H1 (cell line): ENCODE results near the gene BAIAP2. TPM values are rescaled to one million over a fixed set of nuclear protein-coding genes. Genes with fewer than 3 reads are reported as not detected.

Source experiments
- CTCF ChIA-PET: fragments of 300-600 bp; sonication (Branson Sonifier 250); formaldehyde crosslinking; loops from one replicate; lab custom pipeline; 2021; ENCODE audit not compliant: partially characterized antibody; lab: Charles Lee
- POLR2A ChIA-PET: fragments of 300-600 bp; sonication (Branson Sonifier 250); formaldehyde crosslinking; loops from one replicate; lab custom pipeline; 2021; ENCODE audit warnings: inconsistent platforms; ENCODE audit not compliant: partially characterized antibody; lab: Charles Lee
- DNase-seq, 2 experiments: peaks; one replicate each; pipeline versions ENCODE4 v3.0.0 to v3.0.0-alpha.2; 2010 to 2022; ENCODE audit warnings: low spot score in 2 of 2, low read depth in 1 of 2, mixed read lengths in 1 of 2
- FAIRE-seq: peaks from 2 replicates; lab custom pipeline; 2011; peaks lifted over from hg19 to GRCh38; lab: Jason Lieb, UNC
- H2AFZ ChIP-seq: 2 replicates; pipeline ENCODE4 v1.8.1; 2012; ENCODE audit warnings: low read length, inconsistent platforms
- H2AK5ac ChIP-seq: 2 replicates; pipeline ENCODE4 v1.6.1; 2013; ENCODE audit warnings: low read depth, low read length
- H2BK120ac ChIP-seq: replicated peaks from 2 replicates; pipeline ENCODE3; 2013; ENCODE audit warnings: low read depth, low read length, inconsistent platforms
- H2BK12ac ChIP-seq: 2 replicates; pipeline ENCODE4 v1.6.1; 2013; ENCODE audit warnings: low read depth, low read length
- H2BK15ac ChIP-seq: 2 replicates; pipeline ENCODE4 v1.6.1; 2013; ENCODE audit warnings: low read length
- H2BK20ac ChIP-seq: 2 replicates; pipeline ENCODE4 v1.6.1; 2013; ENCODE audit warnings: low read length
- H2BK5ac ChIP-seq: 2 replicates; pipeline ENCODE4 v1.6.1; 2013; ENCODE audit warnings: low read depth, low read length
- H3K14ac ChIP-seq: 2 replicates; pipeline ENCODE4 v1.6.1; 2013; ENCODE audit warnings: inconsistent platforms; ENCODE audit not compliant: insufficient read length
- H3K18ac ChIP-seq: 2 replicates; pipeline ENCODE4 v1.6.1; 2013; ENCODE audit warnings: low read length; ENCODE audit errors: extremely low read depth
- H3K23ac ChIP-seq: 2 replicates; pipeline ENCODE4 v1.6.1; 2013; ENCODE audit warnings: inconsistent platforms; ENCODE audit not compliant: insufficient read length
- H3K23me2 ChIP-seq: 2 replicates; pipeline ENCODE4 v1.6.1; 2013; ENCODE audit warnings: low read depth, low read length
- H3K27ac ChIP-seq: 2 replicates; pipeline ENCODE4 v1.6.1; 2011; ENCODE audit warnings: low read depth, low read length, inconsistent platforms
- H3K27me3 ChIP-seq, 4 experiments: replicated peaks in 1 of 4; 1 replicate in 1 of 4; 2 replicates in 3 of 4; pipeline versions ENCODE4 v1.6.1 to v1.8.1; 2011 to 2013; ENCODE audit warnings: low read length in 3 of 4, mild to moderate bottlenecking in 3 of 4, inconsistent platforms in 2 of 4, mixed read lengths in 2 of 4, moderate library complexity in 1 of 4; ENCODE audit not compliant: control insufficient read depth in 3 of 4, insufficient read depth in 3 of 4; ENCODE audit errors: extremely low read depth in 1 of 4
- H3K36me3 ChIP-seq, 4 experiments: 2 replicates each; pipeline versions ENCODE4 v1.6.1 to v1.8.1; 2011 to 2013; ENCODE audit warnings: mild to moderate bottlenecking in 4 of 4, low read length in 3 of 4, moderate library complexity in 2 of 4, control low read depth in 1 of 4, inconsistent platforms in 1 of 4; ENCODE audit not compliant: insufficient read depth in 4 of 4, control insufficient read depth in 2 of 4
- H3K4ac ChIP-seq: replicated peaks from 2 replicates; pipeline ENCODE3; 2013; ENCODE audit warnings: low read length, low read depth, mixed read lengths, inconsistent platforms; ENCODE audit not compliant: insufficient read length
- H3K4me1 ChIP-seq, 4 experiments: replicated peaks in 1 of 4; 1 replicate in 1 of 4; 2 replicates in 3 of 4; pipeline versions ENCODE4 v1.6.1 to v1.8.1; 2011 to 2013; ENCODE audit warnings: low read length in 3 of 4, inconsistent platforms in 2 of 4, mixed read lengths in 1 of 4; ENCODE audit not compliant: insufficient read depth in 4 of 4, control insufficient read depth in 3 of 4
- H3K4me2 ChIP-seq, 2 experiments: 2 replicates each; pipeline versions ENCODE4 v1.6.1 to v1.8.1; 2011 to 2013; ENCODE audit warnings: low read depth in 2 of 2, low read length in 2 of 2, control low read depth in 1 of 2, inconsistent platforms in 1 of 2, mild to moderate bottlenecking in 1 of 2; ENCODE audit not compliant: insufficient read depth in 1 of 2
- H3K4me3 ChIP-seq, 4 experiments: fragments of 200-600, 300-600 bp in 1 of 4; sonication (generic), shearing (Covaris generic), sonication (Bioruptor Twin) in 1 of 4; 2 replicates each; pipeline versions ENCODE4 v1.5.1 to v1.8.1; 2011 to 2016; ENCODE audit warnings: low read length in 4 of 4, low read depth in 3 of 4, control low read depth in 2 of 4, inconsistent platforms in 2 of 4, mild to moderate bottlenecking in 2 of 4, mixed read lengths in 1 of 4, moderate library complexity in 1 of 4; ENCODE audit not compliant: insufficient read depth in 2 of 4; ENCODE audit errors: extremely low read depth in 1 of 4
- H3K56ac ChIP-seq: replicated peaks from 2 replicates; pipeline ENCODE3; 2013; ENCODE audit warnings: low read depth, mild to moderate bottlenecking, mixed read lengths, low read length, inconsistent platforms; ENCODE audit not compliant: insufficient read length
- H3K79me1 ChIP-seq: 2 replicates; pipeline ENCODE4 v1.6.1; 2013; ENCODE audit warnings: low read depth, low read length, control low read depth
- H3K79me2 ChIP-seq, 2 experiments: 2 replicates each; pipeline versions ENCODE4 v1.6.1 to v1.8.1; 2012 to 2013; ENCODE audit warnings: low read length in 2 of 2, mild to moderate bottlenecking in 2 of 2, inconsistent platforms in 1 of 2; ENCODE audit not compliant: insufficient read depth in 2 of 2, control insufficient read depth in 1 of 2
- H3K9ac ChIP-seq, 4 experiments: replicated peaks in 1 of 4; 1 replicate in 1 of 4; 2 replicates in 3 of 4; pipeline versions ENCODE4 v1.6.1 to v1.8.1; 2011 to 2013; ENCODE audit warnings: low read depth in 3 of 4, low read length in 3 of 4, control low read depth in 2 of 4, mild to moderate bottlenecking in 2 of 4, moderate library complexity in 2 of 4, inconsistent platforms in 1 of 4; ENCODE audit errors: extremely low read depth in 1 of 4
- H3K9me3 ChIP-seq, 2 experiments: 2 replicates each; pipeline versions ENCODE4 v1.6.1 to v1.8.1; 2012 to 2013; ENCODE audit warnings: mild to moderate bottlenecking in 2 of 2, moderate library complexity in 2 of 2, control low read depth in 1 of 2, inconsistent platforms in 1 of 2, low read depth in 1 of 2, low read length in 1 of 2, mixed read lengths in 1 of 2; ENCODE audit not compliant: insufficient read depth in 2 of 2
- H4K20me1 ChIP-seq, 2 experiments: replicated peaks in 1 of 2; 2 replicates each; pipeline versions ENCODE3 to v1.8.1; 2011 to 2013; ENCODE audit warnings: inconsistent platforms in 2 of 2, low read length in 2 of 2, mild to moderate bottlenecking in 1 of 2; ENCODE audit not compliant: insufficient read depth in 2 of 2, control insufficient read depth in 1 of 2
- H4K5ac ChIP-seq: 2 replicates; pipeline ENCODE4 v1.6.1; 2013; ENCODE audit warnings: low read length, low read depth, mixed read lengths, inconsistent platforms; ENCODE audit not compliant: insufficient read length
- H4K8ac ChIP-seq: 2 replicates; pipeline ENCODE4 v1.8.0; 2013; ENCODE audit warnings: mild to moderate bottlenecking, moderate library complexity, low read length, inconsistent platforms; ENCODE audit not compliant: insufficient read depth; ENCODE audit errors: extremely low read depth
- H4K91ac ChIP-seq: replicated peaks from 2 replicates; pipeline ENCODE3; 2013; ENCODE audit warnings: low read length, mixed read lengths, inconsistent platforms; ENCODE audit not compliant: insufficient read length
- BRCA1 ChIP-seq: IDR thresholded peaks from 2 replicates; pipeline ENCODE4 v1.6.1; 2012; ENCODE audit warnings: low read depth, low read length, improper control_type of control experiment
- CEBPB ChIP-seq: IDR thresholded peaks from 2 replicates; pipeline ENCODE4 v1.6.1; 2012; ENCODE audit warnings: low read depth, low read length
- FOSL1 ChIP-seq: IDR thresholded peaks from 2 replicates; pipeline ENCODE4 v1.6.1; 2011; ENCODE audit warnings: mild to moderate bottlenecking, low read depth, low read length, moderate library complexity; ENCODE audit not compliant: insufficient read depth
- JUND ChIP-seq: IDR thresholded peaks from 2 replicates; pipeline ENCODE4 v1.6.1; 2011; ENCODE audit warnings: mild to moderate bottlenecking, improper control_type of control experiment, low read length
- POU5F1 ChIP-seq: IDR thresholded peaks from 2 replicates; pipeline ENCODE4 v1.6.1; 2011; ENCODE audit warnings: low read depth, mild to moderate bottlenecking, low read length, moderate library complexity
- RNF2 ChIP-seq: fragments of 200-900, 300-1000 bp; sonication (generic); IDR thresholded peaks from 2 replicates; pipeline ENCODE4 v1.7.1; 2016; ENCODE audit warnings: borderline replicate concordance, low read depth, mild to moderate bottlenecking, antibody characterized with exemption, low read length; ENCODE audit not compliant: poor library complexity, severe bottlenecking; ENCODE audit errors: missing control alignments
- RXRA ChIP-seq: IDR thresholded peaks from 2 replicates; pipeline ENCODE4 v1.6.1; 2011; ENCODE audit warnings: low read depth, mild to moderate bottlenecking, low read length, moderate library complexity; ENCODE audit not compliant: insufficient read depth
- WGBS, 2 experiments: shearing (Covaris generic) in 1 of 2; methylation state at CpG; one replicate each; pipeline versions ENCODE4 v1.1.6 to v1.1.7; 2013 to 2015; ENCODE audit warnings: low lambda C conversion rate in 2 of 2, mixed read lengths in 2 of 2, inconsistent platforms in 1 of 2, low coverage in 1 of 2, missing lambda C conversion rate in 1 of 2; ENCODE audit not compliant: insufficient replicate concordance in 2 of 2, insufficient coverage in 1 of 2, insufficient read length in 1 of 2; ENCODE audit errors: extremely low coverage in 1 of 2, missing lambda C conversion rate in 1 of 2; 5-methylcytosine and 5-hydroxymethylcytosine counted together
- polyA plus RNA-seq, 7 experiments: library from polyadenylated mRNA; depleted of rRNA in 3 of 7; stranded (reverse) in 5 of 7; unstranded in 2 of 7; fragments of >200 nt in 5 of 7; fragments of 200-250 nt in 2 of 7; gene quantifications; 1 replicate in 5 of 7; 2 replicates in 1 of 7; 4 replicates in 1 of 7; pipeline versions ENCODE4 v1.2.1 to v1.2.3, GENCODE V29; 2011 to 2013; ENCODE audit warnings: missing spikeins in 2 of 7, mixed read lengths in 2 of 7
- total RNA-seq: library from RNA; stranded (reverse); fragmentation: NEBNext Ultra II Directional; extraction: Animal tissue kit (Norgen Biotek cat#: 25700); gene quantifications from 2 replicates; pipeline ENCODE4 v1.2.1, GENCODE V29; 2021
- TF ChIP-seq, protein P1 (sequence below): IDR thresholded peaks from 2 replicates; pipeline ENCODE4 v1.6.1; 2011; ENCODE audit warnings: low read depth, mild to moderate bottlenecking, low read length; ENCODE audit not compliant: insufficient read depth

Gene BAIAP2
- total and polyA plus RNA-seq, 2 of the 8 experiments (the other 6 are each of a cell fraction or from before 2014, with no cell fraction given), result 10.0 to 22.8 TPM

DNA sequence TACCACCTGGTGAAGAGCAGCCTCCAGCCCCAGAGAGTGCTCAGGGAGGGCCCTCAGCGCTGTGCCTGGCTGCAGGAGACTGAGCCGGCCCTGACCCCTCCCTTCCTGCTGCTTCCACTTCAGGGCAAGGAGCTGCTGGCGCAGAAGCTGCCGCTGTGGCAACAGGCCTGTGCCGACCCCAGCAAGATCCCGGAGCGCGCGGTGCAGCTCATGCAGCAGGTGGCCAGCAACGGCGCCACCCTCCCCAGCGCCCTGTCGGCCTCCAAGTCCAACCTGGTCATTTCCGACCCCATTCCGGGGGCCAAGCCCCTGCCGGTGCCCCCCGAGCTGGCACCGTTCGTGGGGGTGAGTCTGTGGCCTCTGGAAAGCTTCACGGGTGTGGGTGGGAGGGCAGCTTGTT lies 68.4 kb downstream of the BAIAP2 start:
- H2BK5ac ChIP-seq, result no peak overlapping the region
- H2BK120ac ChIP-seq, result no peak overlapping the region
- WGBS, 2 experiments, result 94% methylated on average over 10 of the region's 20 CpGs; no CpG with 5 or more reads in 1 of the 2 experiments
- H3K9me3 ChIP-seq, result no peaks in the 10 kb centered on the region
- no peak overlapping the region for H3K23ac ChIP-seq
- H3K9ac ChIP-seq, result no peak overlapping the region
- no peak overlapping the region for H3K27ac ChIP-seq
- H3K23me2 ChIP-seq, result no peaks in the 10 kb centered on the region
- no peaks in the 10 kb centered on the region; a peak in 2 of 7 replicates for H3K4me1 ChIP-seq
- no peak overlapping the region for H3K14ac ChIP-seq
- no peak overlapping the region for H2BK20ac ChIP-seq
- H3K4ac ChIP-seq, result no peak overlapping the region
- H4K5ac ChIP-seq, result no peak overlapping the region
- no peak overlapping the region for H2BK12ac ChIP-seq
- H4K20me1 ChIP-seq, result peaks cover 0 to 2% of the 10 kb centered on the region in 2 experiments
- no peak overlapping the region for H3K18ac ChIP-seq
- no peak overlapping the region; the same call in 1 of the 2 replicates for H4K8ac ChIP-seq
- ChIA-PET POLR2A (interaction anchor here (0.7 to 1.3 kb wide), 3 partner anchors 10 to 106 kb away, joined by 3 to 4 read pairs (median 4); no protein-coding TSS in a partner anchor), CTCF (interaction anchor here (0.9 to 3.8 kb wide), 12 partner anchors 11 to 254 kb away, joined by 3 to 45 read pairs (median 6); no protein-coding TSS in a partner anchor)
- H3K4me3 ChIP-seq, result no peak overlapping the region
- no peaks in the 10 kb centered on the region for H3K79me1 ChIP-seq
- H3K56ac ChIP-seq, result no peak overlapping the region
- no peaks in the 10 kb centered on the region for H3K79me2 ChIP-seq
- no peaks in the 10 kb centered on the region for H3K27me3 ChIP-seq
- TF ChIP-seq BRCA1 (no peak), FOSL1 (no peak), JUND (no peak), POU5F1 (no peak), RNF2 (no peak), RXRA (no peak), CEBPB (no peak)
- TF ChIP-seq, protein P1, sequence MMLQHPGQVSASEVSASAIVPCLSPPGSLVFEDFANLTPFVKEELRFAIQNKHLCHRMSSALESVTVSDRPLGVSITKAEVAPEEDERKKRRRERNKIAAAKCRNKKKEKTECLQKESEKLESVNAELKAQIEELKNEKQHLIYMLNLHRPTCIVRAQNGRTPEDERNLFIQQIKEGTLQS, result no peak
- H3K36me3 ChIP-seq, result no peaks in the 10 kb centered on the region
- no peak overlapping the region for H2BK15ac ChIP-seq
- no peak overlapping the region for H3K4me2 ChIP-seq
- no peak for DNase-seq
- no peak overlapping the region for H2AK5ac ChIP-seq
- FAIRE-seq, result no peak
- no peak overlapping the region for H4K91ac ChIP-seq
- H2AFZ ChIP-seq, result no peak overlapping the region
